ENCODE results near the gene SERTAD1.

Gene SERTAD1

DNA sequence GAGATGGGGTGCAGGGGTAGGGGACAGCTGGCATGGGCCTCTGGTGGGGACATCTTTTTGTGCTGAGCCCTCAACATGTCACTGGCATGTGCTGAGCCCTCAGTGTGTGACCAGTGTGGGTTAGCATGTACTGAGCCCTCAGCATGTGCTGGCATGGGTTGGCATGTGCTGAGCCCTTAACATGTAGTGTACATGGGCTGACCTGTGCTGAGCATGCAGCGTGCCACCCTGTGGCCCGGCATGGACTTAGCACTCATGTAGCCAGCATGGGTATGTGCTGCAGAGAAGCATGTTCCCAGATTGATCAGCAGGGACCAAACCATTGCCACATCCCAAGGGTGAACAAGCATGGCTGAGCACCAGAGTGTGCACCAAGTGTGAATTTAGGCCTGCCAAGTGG, 47.3 kb downstream of the SERTAD1 start:
- DNase-seq (ENCODE audit: low read depth), result no peak

DNA sequence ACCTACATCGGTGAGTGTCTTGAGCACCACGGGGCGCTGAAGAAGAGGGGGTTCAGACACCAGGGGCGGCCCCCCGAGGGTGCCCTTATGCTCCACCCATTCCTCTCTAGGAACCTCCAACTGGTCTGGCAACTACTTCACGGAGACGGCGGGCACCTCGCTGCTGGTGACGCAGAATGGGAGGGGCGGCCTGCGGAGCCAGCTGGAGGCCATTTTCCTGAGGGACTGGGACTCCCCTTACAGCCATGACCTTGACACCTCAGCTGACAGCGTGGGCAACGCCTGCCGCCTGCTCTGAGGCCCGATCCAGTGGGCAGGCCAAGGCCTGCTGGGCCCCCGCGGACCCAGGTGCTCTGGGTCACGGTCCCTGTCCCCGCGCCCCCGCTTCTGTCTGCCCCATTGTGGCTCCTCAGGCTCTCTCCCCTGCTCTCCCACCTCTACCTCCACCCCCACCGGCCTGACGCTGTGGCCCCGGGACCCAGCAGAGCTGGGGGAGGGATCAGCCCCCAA, 47.9 kb downstream of the SERTAD1 start:
- DNase-seq (ENCODE audit: low read depth), result no peak

GRCh38 chr19:40376286-40376862, 49.4 kb downstream of the SERTAD1 start:
- DNase-seq (ENCODE audit: low read depth), result no peak

DNA sequence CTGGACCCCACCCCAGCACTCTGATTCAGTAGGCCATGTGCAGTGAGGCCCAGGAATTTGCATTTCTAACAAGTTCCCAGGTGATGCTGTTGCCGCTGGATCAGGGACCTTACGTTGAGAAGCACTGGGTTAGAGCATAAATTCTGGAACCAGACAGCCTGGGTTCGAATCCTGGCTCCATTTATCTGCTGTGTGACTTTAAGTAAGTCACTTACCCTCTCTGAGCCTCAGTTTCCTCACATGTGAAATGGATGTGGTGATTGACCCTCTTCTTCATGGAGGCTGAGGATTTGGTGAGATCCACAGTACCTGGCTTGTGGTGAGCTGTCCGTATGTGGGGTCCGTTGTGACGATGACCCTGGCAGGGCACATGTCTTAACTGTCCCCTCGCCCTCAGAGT, 51.7 kb downstream of the SERTAD1 start:
- DNase-seq (ENCODE audit: low read depth), result no peak

DNA sequence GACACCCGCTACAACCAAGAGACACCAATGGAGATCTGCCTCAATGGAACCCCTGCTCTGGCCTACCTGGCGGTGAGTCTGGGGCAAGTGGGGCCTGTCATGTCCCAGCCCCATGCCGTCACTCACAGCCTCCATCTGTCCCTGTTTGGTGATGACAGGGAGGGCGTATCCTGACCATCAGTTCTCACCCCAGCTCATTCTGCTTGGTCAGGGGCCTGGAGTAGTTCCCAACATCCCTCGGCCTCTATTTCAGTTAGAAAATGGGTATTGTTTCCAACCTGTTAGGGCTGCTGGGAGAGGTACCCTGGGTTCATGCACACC, 54.0 kb downstream of the SERTAD1 start:
- DNase-seq (ENCODE audit: low read depth), result no peak

Data from non-pigmented ciliary epithelial cell (primary cell).